GM21529 (cell line): ENCODE measurements around the gene NEK10.
"Not testable (repeated sequence)": the region's sequence is repeated elsewhere in the genome, so short reads cannot be mapped to it uniquely, and the experiment has no call there.

Source experiments
- ATAC-seq: cut with Tn5 transposase; IDR thresholded peaks from one replicate; pipeline ENCODE4 v1.9.1; 2021; ENCODE audit not compliant: unreplicated experiment

The NEK10 gene

GRCh38 chr3:27354588-27355203, 14.5 kb downstream of the NEK10 start:
- no peak for ATAC-seq

DNA sequence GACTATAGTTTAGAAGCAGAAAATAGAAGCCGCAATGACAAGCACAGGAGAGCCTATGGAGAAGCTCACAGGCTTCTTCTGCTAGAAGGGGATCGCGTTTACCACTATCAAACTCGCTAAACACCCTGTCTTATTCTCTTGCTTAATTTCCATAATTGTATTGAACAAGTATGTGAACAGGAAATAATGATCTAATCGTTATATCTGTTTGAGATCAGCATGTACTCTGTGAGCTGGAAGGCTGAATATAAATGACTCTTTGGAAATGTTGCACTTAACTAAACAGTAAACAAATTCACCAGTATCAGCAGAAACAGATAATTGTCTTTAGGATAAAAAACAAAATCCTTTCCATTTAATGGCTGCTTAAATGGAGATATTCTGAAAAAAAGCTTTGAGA, 15.0 kb downstream of the NEK10 start:
- no peak for ATAC-seq

- ATAC-seq, result no peak
These were observed 16.0 kb downstream of the NEK10 start for GRCh38 chr3:27353221-27353620.

GRCh38 chr3:27352047-27352446, 17.1 kb downstream of the NEK10 start:
- no peak for ATAC-seq

DNA sequence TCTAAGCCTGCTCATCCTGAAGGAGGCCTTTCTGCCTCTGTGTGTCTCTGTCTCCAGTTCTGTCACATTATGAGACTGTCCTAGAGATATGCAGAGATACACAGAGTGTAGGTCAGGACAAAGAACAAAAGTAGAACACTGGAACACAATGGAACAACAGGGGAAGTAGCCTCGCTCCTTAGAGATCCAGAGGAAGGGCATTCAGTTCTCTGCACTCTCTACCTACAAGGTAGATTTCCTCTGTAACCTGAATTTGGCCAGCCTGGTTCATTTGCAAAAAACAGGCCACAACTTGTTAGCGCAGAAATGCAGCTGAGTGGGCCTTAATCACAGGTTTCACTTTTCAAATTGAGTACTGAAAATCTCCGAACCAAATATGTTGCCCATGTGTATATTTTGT, 19.4 kb downstream of the NEK10 start:
- ATAC-seq, result peak; percentile 61

GRCh38 chr3:27345959-27346865, 23.0 kb downstream of the NEK10 start:
- ATAC-seq, result no peak

GRCh38 chr3:27345493-27345892, 23.7 kb downstream of the NEK10 start:
- ATAC-seq, result no peak

DNA sequence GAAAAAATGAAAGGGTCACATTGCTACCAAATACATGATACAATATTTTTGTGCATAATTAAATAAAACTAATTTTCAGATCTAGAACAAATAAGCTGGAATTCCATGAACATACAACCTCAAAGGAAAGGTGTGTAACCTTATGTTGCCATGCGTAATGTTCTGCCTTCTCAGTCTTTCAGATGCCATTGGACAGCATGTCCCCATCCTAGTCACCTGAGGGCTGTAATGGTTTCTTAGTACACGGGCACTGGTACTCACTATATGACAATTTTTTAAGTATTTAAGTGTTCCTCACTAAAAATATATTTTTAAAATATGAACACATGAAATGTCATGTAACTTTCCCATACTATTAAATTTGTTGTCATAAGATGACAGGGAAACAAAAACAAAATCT, 24.1 kb downstream of the NEK10 start:
- no peak for ATAC-seq

GRCh38 chr3:27344192-27344591, 25.0 kb downstream of the NEK10 start:
- no peak for ATAC-seq

- ATAC-seq, result no peak
These were observed 26.9 kb downstream of the NEK10 start for GRCh38 chr3:27342267-27342666.

GRCh38 chr3:27340534-27340933, 28.6 kb downstream of the NEK10 start:
- ATAC-seq, result peak; percentile 91

- no peak for ATAC-seq
These were observed 33.6 kb downstream of the NEK10 start for GRCh38 chr3:27335571-27335970.

DNA sequence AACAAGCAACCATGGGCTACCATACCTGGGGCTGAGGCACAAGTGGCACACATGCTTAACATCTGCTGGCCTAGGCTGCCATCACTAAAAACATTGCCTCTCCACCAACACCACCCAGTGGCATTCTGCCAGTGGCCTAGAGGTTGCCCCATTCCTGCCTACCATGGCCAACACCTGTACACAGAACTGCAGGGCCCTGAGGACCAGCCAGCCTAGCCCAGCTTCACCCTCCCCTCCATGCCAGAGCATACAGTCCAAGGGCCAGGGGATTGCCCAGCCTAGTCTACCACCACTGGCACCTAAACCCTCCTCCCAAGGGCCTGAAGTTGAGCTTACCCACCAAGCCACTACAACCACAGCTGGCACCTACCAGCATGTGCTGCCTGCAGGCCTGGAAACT, 35.3 kb downstream of the NEK10 start:
- no peak for ATAC-seq

GRCh38 chr3:27328982-27329762, 40.0 kb downstream of the NEK10 start:
- ATAC-seq, result not testable (repeated sequence)

GRCh38 chr3:27326629-27327545, 42.3 kb downstream of the NEK10 start:
- ATAC-seq, result no peak

GRCh38 chr3:27326202-27326601, 43.0 kb downstream of the NEK10 start:
- no peak for ATAC-seq

GRCh38 chr3:27325419-27325818, 43.8 kb downstream of the NEK10 start:
- peak; percentile 47 for ATAC-seq

DNA sequence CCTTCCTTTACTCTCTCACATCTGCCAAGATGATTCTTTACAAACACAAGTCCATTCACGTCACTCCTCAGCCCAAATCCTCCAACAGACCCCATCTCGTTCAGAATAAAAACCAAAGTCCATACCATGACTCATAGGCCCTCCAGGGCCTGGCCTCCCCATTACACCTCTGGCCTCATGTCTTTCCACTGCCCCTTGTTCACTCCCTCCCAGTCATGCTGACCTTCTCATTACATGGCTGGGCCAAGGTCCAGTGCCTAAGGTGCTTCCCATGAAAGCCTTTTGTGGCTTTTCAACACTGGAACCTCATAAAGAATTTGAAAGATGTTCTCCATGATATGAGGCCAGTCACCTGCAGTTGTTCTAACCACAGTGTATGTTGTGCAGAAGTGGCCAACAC, 44.5 kb downstream of the NEK10 start:
- no peak for ATAC-seq

DNA sequence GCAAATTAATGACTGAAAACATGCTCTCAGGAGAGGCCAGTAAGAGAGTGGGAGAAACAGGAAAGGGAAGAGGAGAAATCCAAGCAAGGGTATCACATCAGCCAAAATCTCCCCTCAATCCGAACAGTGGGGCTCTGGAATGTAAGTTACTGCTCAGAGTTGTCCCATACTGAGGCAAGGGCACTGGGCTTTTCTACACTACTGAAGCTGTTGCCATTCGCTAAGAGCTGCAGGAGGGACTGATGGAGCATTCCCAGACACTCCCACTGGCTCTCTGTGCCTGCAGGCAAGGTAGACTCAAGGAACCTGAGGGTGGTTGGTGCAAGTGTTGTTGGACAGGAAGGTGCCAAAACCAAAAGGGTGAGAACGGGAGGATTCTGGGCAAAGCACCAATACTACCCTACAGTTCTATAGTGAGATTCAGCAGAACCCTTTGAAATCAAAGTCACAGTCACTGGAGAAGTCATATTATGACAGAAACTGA, 46.1 kb downstream of the NEK10 start:
- ATAC-seq, result no peak

- no peak for ATAC-seq
These were observed 46.5 kb downstream of the NEK10 start for GRCh38 chr3:27322634-27323033.
